IMR-90 (cell line): Measurements from ENCODE around the gene PTPRN2. TPM values are rescaled to one million over a fixed set of nuclear protein-coding genes. Genes with fewer than 3 reads are reported as not detected.

Experiments used
- ATAC-seq: fragments of 200-7000 bp; cut with Tn5 transposase; 2 replicates; pipeline ENCODE4 v1.9.1; 2020; ENCODE audit warnings: low read depth, mild to moderate bottlenecking, moderate library complexity
- BruUV-seq: library from RNA; stranded (reverse); fragments of 400-500 nt; replicated peaks from 2 replicates; lab custom pipeline; 2021; lab: Mats Ljungman, UMichigan
- CTCF ChIA-PET: fragments of 300-600 bp; formaldehyde crosslinking; extraction: SDS; loops from one replicate; lab custom pipeline; 2021; ENCODE audit warnings: antibody characterized with exemption; lab: Yijun Ruan, JAX
- POLR2A ChIA-PET: fragments of 300-600 bp; sonication (Branson Sonifier 250); formaldehyde crosslinking; loops from one replicate; lab custom pipeline; 2022; ENCODE audit warnings: antibody characterized with exemption; ENCODE audit not compliant: unreplicated experiment; lab: Charles Lee
- DNase-seq: peaks from one replicate; pipeline ENCODE4 v3.0.0; 2013
- H2AFZ ChIP-seq: replicated peaks from 2 replicates; pipeline ENCODE3; 2013; ENCODE audit warnings: low read length, mild to moderate bottlenecking; ENCODE audit not compliant: poor library complexity
- H2AK5ac ChIP-seq: 2 replicates; pipeline ENCODE4 v1.6.1; 2013; ENCODE audit warnings: low read depth, low read length, inconsistent platforms
- H2AK9ac ChIP-seq: replicated peaks from 2 replicates; pipeline ENCODE3; 2013; ENCODE audit warnings: mild to moderate bottlenecking, low read depth, low read length, moderate library complexity; ENCODE audit not compliant: poor library complexity
- H2BK120ac ChIP-seq: 2 replicates; pipeline ENCODE4 v1.6.1; 2013; ENCODE audit warnings: low read depth, low read length, inconsistent platforms
- H2BK15ac ChIP-seq: 3 replicates; pipeline ENCODE4 v1.6.1; 2013; ENCODE audit warnings: low read depth, low read length, inconsistent platforms
- H2BK20ac ChIP-seq: 2 replicates; pipeline ENCODE4 v1.6.1; 2013; ENCODE audit warnings: low read depth, mild to moderate bottlenecking, inconsistent platforms, low read length, moderate library complexity
- H2BK5ac ChIP-seq: 2 replicates; pipeline ENCODE4 v1.6.1; 2013; ENCODE audit warnings: mild to moderate bottlenecking, low read depth, low read length, inconsistent platforms; ENCODE audit not compliant: poor library complexity, severe bottlenecking
- H3K14ac ChIP-seq: replicated peaks from 2 replicates; pipeline ENCODE4 v1.6.1; 2013; ENCODE audit warnings: low read depth, low read length, inconsistent platforms
- H3K18ac ChIP-seq: 2 replicates; pipeline ENCODE4 v1.6.1; 2013; ENCODE audit warnings: low read depth, low read length, control low read depth
- H3K23ac ChIP-seq: 2 replicates; pipeline ENCODE4 v1.6.1; 2013; ENCODE audit warnings: low read depth, low read length, inconsistent platforms
- H3K27ac ChIP-seq: 2 replicates; pipeline ENCODE4 v1.5.1; 2013; ENCODE audit warnings: mild to moderate bottlenecking, control low read depth, low read length; ENCODE audit not compliant: insufficient read depth
- H3K27me3 ChIP-seq: 2 replicates; pipeline ENCODE4 v1.6.1; 2013; ENCODE audit warnings: low read length; ENCODE audit not compliant: control insufficient read depth, insufficient read depth
- H3K36me3 ChIP-seq: 2 replicates; pipeline ENCODE4 v1.6.1; 2013; ENCODE audit warnings: low read length, mixed read lengths; ENCODE audit not compliant: control insufficient read depth, insufficient read depth
- H3K4ac ChIP-seq: 2 replicates; pipeline ENCODE4 v1.6.1; 2013; ENCODE audit warnings: low read depth, low read length, inconsistent platforms
- H3K4me1 ChIP-seq: 2 replicates; pipeline ENCODE4 v1.6.1; 2013; ENCODE audit warnings: low read length, mixed read lengths; ENCODE audit not compliant: control insufficient read depth, insufficient read depth
- H3K4me2 ChIP-seq: 2 replicates; pipeline ENCODE4 v1.6.1; 2013; ENCODE audit warnings: low read depth, mild to moderate bottlenecking, control low read depth, low read length, moderate library complexity
- H3K4me3 ChIP-seq: 2 replicates; pipeline ENCODE4 v1.5.1; 2013; ENCODE audit warnings: low read depth, mild to moderate bottlenecking, control low read depth, low read length, moderate library complexity; ENCODE audit not compliant: insufficient read depth
- H3K56ac ChIP-seq: 2 replicates; pipeline ENCODE4 v1.6.1; 2013; ENCODE audit warnings: low read length, inconsistent platforms; ENCODE audit not compliant: insufficient read depth; ENCODE audit errors: extremely low read depth
- H3K79me1 ChIP-seq, 2 experiments: 2 replicates each; pipeline ENCODE4 v1.6.1; 2013; ENCODE audit warnings: low read length in 2 of 2, inconsistent platforms in 1 of 2, low read depth in 1 of 2
- H3K9ac ChIP-seq: 2 replicates; pipeline ENCODE4 v1.6.1; 2013; ENCODE audit warnings: low read depth, low read length, control low read depth
- H3K9me1 ChIP-seq: 2 replicates; pipeline ENCODE4 v1.6.1; 2013; ENCODE audit warnings: low read length, inconsistent platforms; ENCODE audit not compliant: insufficient read depth
- H3K9me3 ChIP-seq: 2 replicates; pipeline ENCODE4 v1.6.1; 2013; ENCODE audit warnings: low read length; ENCODE audit not compliant: control insufficient read depth, insufficient read depth
- H4K20me1 ChIP-seq: 2 replicates; pipeline ENCODE4 v1.6.1; 2013; ENCODE audit warnings: low read length, inconsistent platforms; ENCODE audit not compliant: insufficient read depth
- H4K5ac ChIP-seq: 2 replicates; pipeline ENCODE4 v1.6.1; 2013; ENCODE audit warnings: mild to moderate bottlenecking, low read depth, low read length, control low read depth
- H4K8ac ChIP-seq, 2 experiments: 2 replicates each; pipeline ENCODE4 v1.6.1; 2013; ENCODE audit warnings: low read depth in 2 of 2, low read length in 2 of 2, control low read depth in 1 of 2, inconsistent platforms in 1 of 2
- H4K91ac ChIP-seq: 2 replicates; pipeline ENCODE4 v1.6.1; 2013; ENCODE audit warnings: low read depth, low read length, inconsistent platforms; ENCODE audit not compliant: insufficient read depth
- BHLHE40 ChIP-seq: fragments of 150-350 bp; IDR thresholded peaks from 2 replicates; pipeline ENCODE4 v1.6.1; 2016; ENCODE audit warnings: mild to moderate bottlenecking, low read depth, low read length
- CEBPB ChIP-seq: IDR thresholded peaks from 2 replicates; pipeline ENCODE4 v1.6.1; 2012; ENCODE audit warnings: low read depth, low read length, improper control_type of control experiment
- CHD1 ChIP-seq: IDR thresholded peaks from 2 replicates; pipeline ENCODE4 v1.6.1; 2012; ENCODE audit warnings: low read depth, low read length, improper control_type of control experiment
- FOS ChIP-seq: fragments of 150-350 bp; IDR thresholded peaks from 2 replicates; pipeline ENCODE4 v1.6.1; 2016; ENCODE audit warnings: low read depth, low read length
- MAFK ChIP-seq: IDR thresholded peaks from 2 replicates; pipeline ENCODE4 v1.6.1; 2012; ENCODE audit warnings: low read depth, low read length, improper control_type of control experiment
- MAZ ChIP-seq: IDR thresholded peaks from 2 replicates; pipeline ENCODE4 v1.6.1; 2012; ENCODE audit warnings: low read depth, mild to moderate bottlenecking, low read length, improper control_type of control experiment, moderate library complexity, borderline replicate concordance
- MXI1 ChIP-seq: IDR thresholded peaks from 2 replicates; pipeline ENCODE4 v1.6.1; 2012; ENCODE audit warnings: low read depth, mild to moderate bottlenecking, low read length, moderate library complexity, borderline replicate concordance
- NFE2L2 ChIP-seq: fragments of 150-350 bp; IDR thresholded peaks from 2 replicates; pipeline ENCODE4 v1.6.1; 2016; ENCODE audit warnings: low read depth, mild to moderate bottlenecking, low read length
- POLR2A ChIP-seq: IDR thresholded peaks from 2 replicates; pipeline ENCODE4 v1.6.1; 2012; ENCODE audit warnings: mild to moderate bottlenecking, low read depth, low read length
- RAD21 ChIP-seq: IDR thresholded peaks from 2 replicates; pipeline ENCODE4 v1.6.1; 2012; ENCODE audit warnings: low read length, improper control_type of control experiment
- RCOR1 ChIP-seq: IDR thresholded peaks from 2 replicates; pipeline ENCODE4 v1.6.1; 2012; ENCODE audit warnings: mild to moderate bottlenecking, low read length, improper control_type of control experiment; ENCODE audit not compliant: insufficient replicate concordance
- RFX5 ChIP-seq: IDR thresholded peaks from 2 replicates; pipeline ENCODE4 v1.8.0; 2012; ENCODE audit warnings: low read depth, mild to moderate bottlenecking, low read length, moderate library complexity
- SMC3 ChIP-seq: fragments of 150-350 bp; IDR thresholded peaks from 2 replicates; pipeline ENCODE4 v1.6.1; 2016; ENCODE audit warnings: low read depth, mild to moderate bottlenecking, antibody characterized with exemption, low read length, moderate library complexity
- WGBS, 2 experiments: methylation state at CpG; one replicate each; pipeline versions ENCODE4 v1.1.5 to v1.1.7; 2013; ENCODE audit warnings: missing lambda C conversion rate in 2 of 2; ENCODE audit not compliant: insufficient read length in 1 of 2; ENCODE audit errors: extremely low coverage in 2 of 2; 5-methylcytosine and 5-hydroxymethylcytosine counted together
- dilution Hi-C: fragments of 300-500 bp; cut with HindIII; formaldehyde crosslinking; loops from one replicate; pipeline ENCODE4 v1.14.3; 2018; ENCODE audit warnings: low sequenced_read_pairs; ENCODE audit not compliant: unreplicated experiment
- in situ Hi-C: fragments of 300-500 bp; cut with MboI; formaldehyde crosslinking; loops from 3 replicates; pipeline ENCODE4 v1.14.3; 2019; ENCODE audit warnings: low sequenced_read_pairs, inconsistent platforms, mixed read lengths
- intact Hi-C: fragments of 100-400 bp; cut with micrococcal nuclease; formaldehyde crosslinking; loops from 2 replicates; pipeline ENCODE4 v1.10.0; 2022
- polyA plus RNA-seq, 3 experiments: library from polyadenylated mRNA; depleted of rRNA; stranded (reverse); fragments of >200 nt; gene quantifications; 2 replicates each; pipeline ENCODE4 v1.2.3, GENCODE V29; 2012; ENCODE audit warnings: low replicate concordance in 1 of 3
- total RNA-seq: library from RNA; depleted of rRNA; stranded (reverse); fragments of >200 nt; gene quantifications from 2 replicates; pipeline ENCODE4 v1.2.3, GENCODE V29; 2012
- TF ChIP-seq, protein P1 (sequence below): conservative IDR thresholded peaks from 2 replicates; pipeline ENCODE4 v1.5.1; 2012; ENCODE audit warnings: mild to moderate bottlenecking, low read depth, low read length, improper control_type of control experiment
- TF ChIP-seq, protein P2 (sequence below): fragments of 150-350 bp; IDR thresholded peaks from 2 replicates; pipeline ENCODE4 v1.6.1; 2017; ENCODE audit warnings: mild to moderate bottlenecking, antibody characterized with exemption, low read length, low read depth
- TF ChIP-seq, protein P3 (sequence below): fragments of 150-350 bp; IDR thresholded peaks from 2 replicates; pipeline ENCODE4 v1.6.1; 2016; ENCODE audit warnings: low read depth, mild to moderate bottlenecking, low read length, moderate library complexity, borderline replicate concordance

Gene PTPRN2
- total and polyA plus RNA-seq, 2 of the 4 experiments (the other 2 are of a cell fraction) = 0.03 TPM; not detected in 1

DNA sequence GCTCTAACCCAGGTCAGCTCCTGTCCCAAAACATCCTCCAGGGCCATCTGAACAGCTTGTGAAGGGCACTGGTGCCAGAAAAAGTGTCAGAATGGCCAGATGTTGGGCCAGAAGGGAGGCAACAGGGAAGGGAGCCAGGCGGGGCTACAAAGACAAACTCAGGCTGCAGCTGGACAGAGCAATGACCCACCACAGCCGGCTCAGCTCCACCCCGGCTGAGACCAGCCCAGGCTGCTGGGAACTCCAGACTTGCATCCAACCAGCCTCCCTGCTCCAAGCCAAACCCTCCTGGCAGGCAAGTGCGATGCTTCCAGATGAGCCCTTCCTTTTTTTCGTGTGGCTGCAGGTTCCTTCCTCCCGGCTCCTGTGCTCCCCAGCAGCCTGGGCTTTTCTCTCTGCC, 466.9 kb downstream of the PTPRN2 start:
- Histone ChIP-seq H3K56ac (no peak overlapping the region), H2AK9ac (no peak overlapping the region), H3K79me1 (no peaks in the 10 kb centered on the region), H4K20me1 (no peaks in the 10 kb centered on the region), H3K36me3 (no peaks in the 10 kb centered on the region), H3K27ac (no peak overlapping the region), H2BK120ac (no peak overlapping the region), H3K14ac (no peak overlapping the region), H3K9ac (no peak overlapping the region), H2BK5ac (no peak overlapping the region), H3K9me1 (no peaks in the 10 kb centered on the region), H2BK20ac (no peak overlapping the region), H3K27me3 (no peaks in the 10 kb centered on the region), H4K8ac (no peak overlapping the region), H4K91ac (no peak overlapping the region), H3K9me3 (peaks cover 45% of the 10 kb centered on the region), H3K4me2 (no peak overlapping the region), H2AFZ (no peak overlapping the region), H4K5ac (no peak overlapping the region), H3K4me1 (no peaks in the 10 kb centered on the region), H2AK5ac (no peak overlapping the region), H3K23ac (no peak overlapping the region), H3K18ac (no peak overlapping the region), H3K4me3 (no peak overlapping the region), H3K4ac (no peak overlapping the region), H2BK15ac (no peak overlapping the region)
- dilution Hi-C loops = no loop called here
- DNase-seq (no peak), ATAC-seq (no peak)
- CTCF ChIA-PET = no interaction called here
- in situ Hi-C loops = no loop called here
- TF ChIP-seq FOS (no peak), BHLHE40 (no peak), MAZ (no peak), MAFK (no peak), CEBPB (no peak), RAD21 (no peak), RCOR1 (no peak), CHD1 (no peak), MXI1 (no peak), POLR2A (no peak), SMC3 (no peak), RFX5 (no peak), NFE2L2 (no peak)
- TF ChIP-seq, protein P1, sequence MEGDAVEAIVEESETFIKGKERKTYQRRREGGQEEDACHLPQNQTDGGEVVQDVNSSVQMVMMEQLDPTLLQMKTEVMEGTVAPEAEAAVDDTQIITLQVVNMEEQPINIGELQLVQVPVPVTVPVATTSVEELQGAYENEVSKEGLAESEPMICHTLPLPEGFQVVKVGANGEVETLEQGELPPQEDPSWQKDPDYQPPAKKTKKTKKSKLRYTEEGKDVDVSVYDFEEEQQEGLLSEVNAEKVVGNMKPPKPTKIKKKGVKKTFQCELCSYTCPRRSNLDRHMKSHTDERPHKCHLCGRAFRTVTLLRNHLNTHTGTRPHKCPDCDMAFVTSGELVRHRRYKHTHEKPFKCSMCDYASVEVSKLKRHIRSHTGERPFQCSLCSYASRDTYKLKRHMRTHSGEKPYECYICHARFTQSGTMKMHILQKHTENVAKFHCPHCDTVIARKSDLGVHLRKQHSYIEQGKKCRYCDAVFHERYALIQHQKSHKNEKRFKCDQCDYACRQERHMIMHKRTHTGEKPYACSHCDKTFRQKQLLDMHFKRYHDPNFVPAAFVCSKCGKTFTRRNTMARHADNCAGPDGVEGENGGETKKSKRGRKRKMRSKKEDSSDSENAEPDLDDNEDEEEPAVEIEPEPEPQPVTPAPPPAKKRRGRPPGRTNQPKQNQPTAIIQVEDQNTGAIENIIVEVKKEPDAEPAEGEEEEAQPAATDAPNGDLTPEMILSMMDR = no peak
- TF ChIP-seq, protein P2, sequence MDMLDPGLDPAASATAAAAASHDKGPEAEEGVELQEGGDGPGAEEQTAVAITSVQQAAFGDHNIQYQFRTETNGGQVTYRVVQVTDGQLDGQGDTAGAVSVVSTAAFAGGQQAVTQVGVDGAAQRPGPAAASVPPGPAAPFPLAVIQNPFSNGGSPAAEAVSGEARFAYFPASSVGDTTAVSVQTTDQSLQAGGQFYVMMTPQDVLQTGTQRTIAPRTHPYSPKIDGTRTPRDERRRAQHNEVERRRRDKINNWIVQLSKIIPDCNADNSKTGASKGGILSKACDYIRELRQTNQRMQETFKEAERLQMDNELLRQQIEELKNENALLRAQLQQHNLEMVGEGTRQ = no peak
- TF ChIP-seq, protein P3, sequence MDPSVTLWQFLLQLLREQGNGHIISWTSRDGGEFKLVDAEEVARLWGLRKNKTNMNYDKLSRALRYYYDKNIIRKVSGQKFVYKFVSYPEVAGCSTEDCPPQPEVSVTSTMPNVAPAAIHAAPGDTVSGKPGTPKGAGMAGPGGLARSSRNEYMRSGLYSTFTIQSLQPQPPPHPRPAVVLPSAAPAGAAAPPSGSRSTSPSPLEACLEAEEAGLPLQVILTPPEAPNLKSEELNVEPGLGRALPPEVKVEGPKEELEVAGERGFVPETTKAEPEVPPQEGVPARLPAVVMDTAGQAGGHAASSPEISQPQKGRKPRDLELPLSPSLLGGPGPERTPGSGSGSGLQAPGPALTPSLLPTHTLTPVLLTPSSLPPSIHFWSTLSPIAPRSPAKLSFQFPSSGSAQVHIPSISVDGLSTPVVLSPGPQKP = no peak
- no TSS peak for BruUV-seq
- WGBS, 2 experiments = 17% methylated on average over 1 of the region's 6 CpGs; no CpG with 5 or more reads in 1 of the 2 experiments
- intact Hi-C loops = no loop called here
- POLR2A ChIA-PET = no interaction called here
